Body of pancreas (tissue), 4 donors: Measurements from ENCODE around the gene KRTDAP. TPM values are rescaled to one million over a fixed set of nuclear protein-coding genes. Genes with fewer than 3 reads are reported as not detected.

Experiments
- ATAC-seq: fragments of 150-250 bp; one replicate; pipeline ENCODE4 v1.9.1; 2016
- DNase-seq, 4 donors: peaks; one replicate each; pipeline ENCODE4 v3.0.0-alpha.2; 2019
- H3K27ac ChIP-seq, 4 donors: fragments of 200-600 bp; sonication (generic); 1 replicate in 3 of 4; 2 replicates in 1 of 4; pipeline versions ENCODE4 v1.5.1 to v1.6.1; 2016 to 2019; ENCODE audit warnings: mild to moderate bottlenecking in 1 of 4, mixed read lengths in 1 of 4, moderate library complexity in 1 of 4
- H3K27me3 ChIP-seq, 2 donors: fragments of 200-600 bp; sonication (generic); one replicate each; pipeline ENCODE4 v1.6.0; 2016; ENCODE audit warnings: mild to moderate bottlenecking in 1 of 2
- H3K36me3 ChIP-seq, 2 donors: fragments of 200-600 bp; sonication (generic); replicated peaks in 1 of 2; 2 replicates each; pipeline ENCODE4 v1.5.1; 2016; ENCODE audit warnings: low read depth in 2 of 2; ENCODE audit not compliant: insufficient read depth in 1 of 2
- H3K4me1 ChIP-seq: fragments of 200-600 bp; sonication (generic); one replicate; pipeline ENCODE4 v1.6.0; 2016
- H3K4me3 ChIP-seq, 2 donors: fragments of 200-600 bp; sonication (generic); 1 replicate in 1 of 2; 2 replicates in 1 of 2; pipeline ENCODE4 v1.5.1; 2016 to 2019
- H3K9me3 ChIP-seq, 3 donors: fragments of 200-600 bp; sonication (generic); 1 replicate in 2 of 3; 2 replicates in 1 of 3; pipeline ENCODE4 v1.5.1; 2016
- POLR2A ChIP-seq, 3 donors: fragments of 450-650 bp; IDR thresholded peaks; one replicate each; pipeline ENCODE4 v1.6.1; 2016; ENCODE audit warnings: antibody characterized with exemption in 3 of 3, mild to moderate bottlenecking in 2 of 3
- WGBS, 2 donors: methylation state at CpG; one replicate each; pipeline ENCODE4 v1.1.5; 2017; 5-methylcytosine and 5-hydroxymethylcytosine counted together
- intact Hi-C: fragments of 100-400 bp; cut with DNase I; formaldehyde crosslinking; loops from one replicate; pipeline ENCODE4 v1.15.1; 2023
- total RNA-seq, 2 donors: library from RNA; depleted of rRNA; stranded (reverse); fragments of >200 nt; gene quantifications; one replicate each; pipeline ENCODE4 v1.1.0, GENCODE V29; 2016
- TF ChIP-seq, protein P1 (sequence below), 7 experiments: fragments of 450-650 bp in 4 of 7; fragments of 200-600 bp in 3 of 7; sonication (generic) in 3 of 7; IDR thresholded peaks; one replicate each; pipeline ENCODE4 v1.5.1; 2016 to 2019; ENCODE audit warnings: antibody characterized with exemption in 7 of 7

The KRTDAP gene
- total RNA-seq, 2 donors from 2014 or later, result not detected

DNA sequence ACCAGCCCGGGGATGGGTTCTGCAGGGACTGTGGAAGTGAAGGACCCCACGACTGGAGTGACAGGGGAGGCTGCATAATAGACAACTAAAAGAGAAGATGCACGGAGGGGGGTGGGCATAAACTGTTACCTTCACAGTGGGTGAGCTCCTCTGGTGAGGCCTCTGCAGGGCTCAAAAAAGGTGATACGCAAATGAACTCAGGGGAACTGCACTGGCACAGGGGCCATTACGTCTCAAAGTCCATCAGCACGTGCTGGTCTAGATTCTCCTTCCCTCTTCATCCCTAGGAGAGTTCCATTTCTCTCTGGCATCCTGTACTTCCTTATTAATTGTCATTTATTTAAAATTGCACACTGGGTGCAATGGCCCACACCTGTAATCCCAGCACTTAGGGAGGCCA is 50.3 kb downstream of the KRTDAP start:
- WGBS, 2 donors, result 89 to 94% methylated on average over 6 of the region's 6 CpGs
- TF ChIP-seq, protein P1, sequence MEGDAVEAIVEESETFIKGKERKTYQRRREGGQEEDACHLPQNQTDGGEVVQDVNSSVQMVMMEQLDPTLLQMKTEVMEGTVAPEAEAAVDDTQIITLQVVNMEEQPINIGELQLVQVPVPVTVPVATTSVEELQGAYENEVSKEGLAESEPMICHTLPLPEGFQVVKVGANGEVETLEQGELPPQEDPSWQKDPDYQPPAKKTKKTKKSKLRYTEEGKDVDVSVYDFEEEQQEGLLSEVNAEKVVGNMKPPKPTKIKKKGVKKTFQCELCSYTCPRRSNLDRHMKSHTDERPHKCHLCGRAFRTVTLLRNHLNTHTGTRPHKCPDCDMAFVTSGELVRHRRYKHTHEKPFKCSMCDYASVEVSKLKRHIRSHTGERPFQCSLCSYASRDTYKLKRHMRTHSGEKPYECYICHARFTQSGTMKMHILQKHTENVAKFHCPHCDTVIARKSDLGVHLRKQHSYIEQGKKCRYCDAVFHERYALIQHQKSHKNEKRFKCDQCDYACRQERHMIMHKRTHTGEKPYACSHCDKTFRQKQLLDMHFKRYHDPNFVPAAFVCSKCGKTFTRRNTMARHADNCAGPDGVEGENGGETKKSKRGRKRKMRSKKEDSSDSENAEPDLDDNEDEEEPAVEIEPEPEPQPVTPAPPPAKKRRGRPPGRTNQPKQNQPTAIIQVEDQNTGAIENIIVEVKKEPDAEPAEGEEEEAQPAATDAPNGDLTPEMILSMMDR (IDR thresholded peaks at IDR 0.05), result no peak
- no peak for TF ChIP-seq POLR2A (IDR thresholded peaks at IDR 0.05)
- DNase-seq (no peak), ATAC-seq (no peak)
- H3K9me3 ChIP-seq, result no peaks in the 10 kb centered on the region
- no peak overlapping the region for H3K4me3 ChIP-seq
- no peaks in the 10 kb centered on the region for H3K27me3 ChIP-seq
- no peak overlapping the region for H3K27ac ChIP-seq
- intact Hi-C loops, result no loop called here
- H3K36me3 ChIP-seq, result no peaks in the 10 kb centered on the region
- peaks cover 43% of the 10 kb centered on the region for H3K4me1 ChIP-seq

DNA sequence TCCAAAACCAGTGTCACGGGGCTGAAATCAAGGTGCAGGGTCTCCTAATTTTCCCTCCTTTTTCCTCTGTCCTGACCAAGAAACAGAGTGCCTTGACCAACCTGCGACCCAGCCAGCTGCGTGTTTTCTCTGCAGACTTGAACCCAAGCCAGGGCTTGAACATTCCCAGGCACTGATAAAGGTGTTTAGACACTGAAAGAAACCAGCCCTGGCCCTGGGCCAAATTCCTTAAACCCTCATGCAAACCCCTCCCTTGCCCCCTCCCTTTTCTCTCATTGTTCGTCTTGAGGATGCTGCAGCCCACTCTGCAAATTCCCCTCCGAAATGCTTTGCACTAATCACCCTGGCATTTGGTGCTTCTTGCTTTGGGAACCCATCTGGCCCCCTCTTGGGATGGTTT is 51.7 kb downstream of the KRTDAP start:
- no peak overlapping the region for H3K4me3 ChIP-seq
- peak; percentile 64 to 78 (median 66) for DNase-seq
- no peak for ATAC-seq
- no peak overlapping the region for H3K27ac ChIP-seq
- H3K9me3 ChIP-seq, result no peaks in the 10 kb centered on the region
- no peaks in the 10 kb centered on the region for H3K36me3 ChIP-seq
- H3K27me3 ChIP-seq, result no peaks in the 10 kb centered on the region
- WGBS, 2 donors, result 26 to 29% methylated on average over 5 of the region's 5 CpGs
- no peak for TF ChIP-seq POLR2A (IDR thresholded peaks at IDR 0.05)
- TF ChIP-seq, protein P1 (IDR thresholded peaks at IDR 0.05), result no peak
- peaks cover 53% of the 10 kb centered on the region for H3K4me1 ChIP-seq
- intact Hi-C loops, result no loop called here

DNA sequence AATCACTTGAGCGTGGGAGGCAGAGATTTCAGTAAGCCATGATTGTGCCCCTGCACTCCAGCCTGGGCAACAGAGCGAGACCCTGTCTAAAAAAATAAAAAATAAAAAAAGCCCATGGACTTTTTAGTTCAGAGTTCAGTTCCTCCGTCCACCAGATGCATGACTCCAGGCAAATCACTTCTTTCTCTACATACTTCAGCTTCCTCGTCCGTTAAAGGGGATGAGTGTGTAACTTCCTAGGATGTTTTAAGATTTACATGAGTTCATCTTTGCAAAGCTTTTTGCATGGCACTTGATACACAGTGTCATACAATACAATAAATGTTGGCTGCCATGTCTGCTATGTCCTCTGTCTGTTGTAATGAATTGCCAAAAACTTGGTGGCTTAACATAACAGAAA is 52.2 kb downstream of the KRTDAP start:
- no peaks in the 10 kb centered on the region for H3K27me3 ChIP-seq
- H3K4me3 ChIP-seq, result no peak overlapping the region
- intact Hi-C loops, result no loop called here
- 90 to 93% methylated on average over 5 of the region's 5 CpGs for WGBS, 2 donors
- H3K36me3 ChIP-seq, result no peaks in the 10 kb centered on the region
- ATAC-seq (no peak), DNase-seq (no peak)
- peaks cover 53% of the 10 kb centered on the region for H3K4me1 ChIP-seq
- TF ChIP-seq, protein P1 (IDR thresholded peaks at IDR 0.05), result no peak
- TF ChIP-seq POLR2A (IDR thresholded peaks at IDR 0.05), result no peak
- no peaks in the 10 kb centered on the region for H3K9me3 ChIP-seq
- no peak overlapping the region for H3K27ac ChIP-seq

DNA sequence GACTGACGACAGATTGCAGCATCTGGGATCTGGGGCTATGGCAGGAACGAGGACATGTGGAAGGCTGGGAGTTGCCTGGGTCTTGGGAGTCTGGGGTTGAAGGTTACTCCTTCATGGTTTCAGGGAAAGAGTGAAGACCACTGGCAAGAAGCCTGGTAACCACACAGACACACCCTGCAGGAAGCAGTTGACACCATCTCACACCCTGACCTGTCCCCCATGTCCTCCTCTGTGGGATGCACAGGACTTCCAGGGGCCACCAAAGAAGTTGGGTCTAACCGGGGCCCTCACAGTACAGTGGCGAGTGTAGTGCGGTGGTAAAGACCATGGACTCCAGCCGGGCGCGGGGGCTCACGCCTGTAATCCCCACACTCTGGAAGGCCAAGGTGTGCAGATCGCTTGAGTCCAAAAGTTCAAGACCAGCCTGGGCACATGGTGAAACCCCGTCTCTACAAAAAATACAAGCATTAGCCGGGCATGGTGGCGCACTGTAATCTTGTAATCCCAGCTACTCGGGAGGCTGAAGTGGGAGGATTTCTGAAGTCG is 52.8 kb downstream of the KRTDAP start:
- intact Hi-C loops, result no loop called here
- 70 to 83% methylated on average over 4 to 11 of the region's 15 CpGs for WGBS, 2 donors
- Histone ChIP-seq H3K27me3 (no peaks in the 10 kb centered on the region), H3K27ac (peak overlapping the region; percentile 61 to 72 (median 68)), H3K4me1 (peaks cover 53% of the 10 kb centered on the region), H3K9me3 (no peaks in the 10 kb centered on the region), H3K36me3 (no peaks in the 10 kb centered on the region), H3K4me3 (no peak overlapping the region)
- DNase-seq, result no peak
- TF ChIP-seq, protein P1 (IDR thresholded peaks at IDR 0.05), result no peak
- no peak for TF ChIP-seq POLR2A (IDR thresholded peaks at IDR 0.05)
- ATAC-seq, result no peak

Other genes with a start within 250 kb of the KRTDAP start
- 10 to 100 TPM; 67.5 to 80.1 TPM for gene LSR, start 241.5 kb downstream of the KRTDAP start, total RNA-seq
- 10 to 100 TPM; 76.8 to 91.3 TPM for gene USF2, start 221.5 kb downstream of the KRTDAP start, total RNA-seq
- not detected for gene HAMP, start 207.9 kb downstream of the KRTDAP start, total RNA-seq
- gene MAG, start 198.3 kb downstream of the KRTDAP start, total RNA-seq, result 1 to 10 TPM in 1 of 2 donors, not detected in 1; 1.6 TPM
- gene CD22, start 161.3 kb downstream of the KRTDAP start, total RNA-seq, result 1 to 10 TPM in 1 of 2 donors, under 1 TPM in 1; 0.52 to 3.0 TPM
- 1 to 10 TPM; 1.6 to 2.3 TPM for gene FFAR1, start 142.6 kb downstream of the KRTDAP start, total RNA-seq
- gene FFAR3, start 132.0 kb downstream of the KRTDAP start, total RNA-seq, result not detected
- gene GPR42, start 119.4 kb downstream of the KRTDAP start, total RNA-seq, result not detected
- not detected for gene FFAR2, start 42.2 kb downstream of the KRTDAP start, total RNA-seq
- gene DMKN, start 23.2 kb upstream of the KRTDAP start, total RNA-seq, result 100 to 1,000 TPM; 146 TPM
- gene SBSN, start 37.8 kb upstream of the KRTDAP start, total RNA-seq, result not detected
- gene GAPDHS, start 43.0 kb upstream of the KRTDAP start, total RNA-seq, result not detected
- 10 to 100 TPM; 59.4 to 67.9 TPM for gene TMEM147, start 55.2 kb upstream of the KRTDAP start, total RNA-seq
- gene ATP4A, start 73.2 kb upstream of the KRTDAP start, total RNA-seq, result 1 to 10 TPM in 1 of 2 donors, not detected in 1; 8.2 TPM
- not detected for gene PMIS2, start 95.7 kb upstream of the KRTDAP start, total RNA-seq
- gene HAUS5, start 122.3 kb upstream of the KRTDAP start, total RNA-seq, result 10 to 100 TPM in 1 of 2 donors, 1 to 10 TPM in 1; 9.6 to 14.5 TPM
- 10 to 100 TPM; 26.7 to 65.3 TPM for gene RBM42, start 138.6 kb upstream of the KRTDAP start, total RNA-seq
- not detected for gene ETV2, start 151.3 kb upstream of the KRTDAP start, total RNA-seq
- 100 to 1,000 TPM; 134 to 151 TPM for gene COX6B1, start 157.9 kb upstream of the KRTDAP start, total RNA-seq
- not detected for gene UPK1A, start 176.1 kb upstream of the KRTDAP start, total RNA-seq
- gene ZBTB32, start 214.1 kb upstream of the KRTDAP start, total RNA-seq, result not detected
- 10 to 100 TPM; 18.7 to 31.6 TPM for gene KMT2B, start 227.5 kb upstream of the KRTDAP start, total RNA-seq